Stimulated activated CD4-positive, alpha-beta T cell treated with anti-CD3 and anti-CD28 coated beads, Interleukin-4, amount 100 ng/mL, for 4 hours (primary cell): ENCODE measurements around the gene CMBL.
"Not testable (repeated sequence)": the region's sequence is repeated elsewhere in the genome, so short reads cannot be mapped to it uniquely, and the experiment has no call there.

Source experiments
- DNase-seq, 2 experiments: peaks; one replicate each; pipeline ENCODE4 v3.0.0-alpha.2; 2020

The CMBL gene

DNA sequence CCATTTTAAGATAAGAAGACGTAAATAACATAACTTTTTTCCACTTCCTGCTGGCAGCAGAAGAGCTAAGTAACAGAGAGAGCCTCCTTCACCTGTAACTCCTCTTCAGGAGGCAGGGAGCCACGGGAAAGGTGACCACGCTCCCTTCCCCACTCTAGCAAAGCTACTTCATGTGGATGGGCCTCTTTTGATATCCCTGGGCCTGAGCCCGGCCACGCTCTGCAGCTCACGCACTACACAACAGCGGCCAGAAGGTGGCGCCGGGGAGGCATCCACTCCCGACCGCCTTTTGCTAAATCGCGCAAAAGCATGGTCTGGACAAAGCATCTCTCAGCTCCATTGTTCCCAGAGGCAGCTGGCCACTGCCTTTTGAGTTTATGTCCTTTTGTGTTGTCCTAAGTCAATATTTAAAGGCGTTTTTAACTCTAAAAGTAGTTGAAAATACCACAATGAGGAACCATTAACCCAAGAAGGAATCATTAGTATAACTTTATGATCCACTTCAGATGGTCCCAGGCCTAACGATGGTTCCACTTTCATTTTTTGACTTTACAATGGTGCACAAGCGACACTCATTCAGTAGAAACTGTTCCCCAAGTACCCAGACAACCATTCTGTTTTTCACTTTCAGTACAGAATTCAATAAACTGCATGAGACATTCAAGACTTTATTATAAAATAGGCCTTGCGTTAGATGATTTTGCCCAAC is 23.6 kb downstream of the CMBL start:
- peak; percentile 61 to 76 for DNase-seq

DNA sequence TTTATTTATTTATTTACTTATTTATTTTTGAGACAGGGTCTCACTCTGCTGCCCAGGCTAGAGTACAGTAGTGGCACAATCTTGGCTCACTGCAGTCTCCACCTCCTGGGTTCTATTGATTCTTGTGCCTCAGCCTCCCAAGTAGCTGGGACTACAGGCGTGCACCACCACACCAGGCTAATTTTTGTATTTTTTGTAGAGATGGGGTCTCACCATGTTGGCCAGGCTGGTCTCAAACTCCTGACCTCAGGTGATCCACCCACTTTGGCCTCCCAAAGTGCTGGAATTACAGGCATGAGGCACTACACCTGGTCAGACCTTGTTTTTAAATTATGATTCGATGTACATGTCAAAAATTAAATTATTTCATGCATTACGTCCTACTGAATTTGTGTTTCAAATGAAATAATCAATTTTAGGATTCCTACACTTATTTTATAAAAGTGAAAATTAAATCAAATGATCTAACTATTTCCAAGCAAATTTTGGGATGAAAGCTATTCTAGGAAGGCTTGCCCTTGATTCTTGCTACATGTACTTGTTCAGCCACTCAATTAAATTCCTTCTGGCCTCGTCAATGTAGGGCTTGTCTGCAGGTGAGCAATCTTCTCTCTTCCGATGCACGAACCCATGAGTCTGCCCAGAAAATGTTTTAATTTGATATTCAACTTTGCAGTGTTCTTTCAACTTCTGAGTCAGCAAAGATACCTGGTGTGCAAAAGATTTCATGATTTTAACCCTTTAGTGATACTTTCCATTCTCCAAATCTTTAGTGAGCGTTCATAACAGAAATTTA is 27.6 kb downstream of the CMBL start:
- no peak for DNase-seq

DNA sequence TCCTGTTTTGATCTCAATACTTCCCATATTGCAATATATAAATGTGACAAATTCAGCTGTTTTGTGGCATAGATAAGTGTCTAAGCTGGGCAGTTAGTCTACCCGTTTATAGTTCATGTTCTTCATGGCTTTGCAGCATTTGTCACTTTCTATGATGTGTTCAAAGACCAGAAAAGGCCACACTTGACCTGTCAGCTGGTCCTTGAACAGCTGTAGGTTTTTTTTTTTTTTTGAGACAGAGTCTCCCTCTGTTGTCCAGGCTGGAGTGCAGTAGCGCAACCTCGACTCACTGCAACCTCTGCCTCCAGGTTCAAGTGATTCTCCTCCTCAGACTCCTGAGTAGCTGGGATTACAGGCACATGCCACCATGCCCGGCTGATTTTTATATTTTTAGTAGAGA is 28.4 kb downstream of the CMBL start:
- no peak for DNase-seq

DNA sequence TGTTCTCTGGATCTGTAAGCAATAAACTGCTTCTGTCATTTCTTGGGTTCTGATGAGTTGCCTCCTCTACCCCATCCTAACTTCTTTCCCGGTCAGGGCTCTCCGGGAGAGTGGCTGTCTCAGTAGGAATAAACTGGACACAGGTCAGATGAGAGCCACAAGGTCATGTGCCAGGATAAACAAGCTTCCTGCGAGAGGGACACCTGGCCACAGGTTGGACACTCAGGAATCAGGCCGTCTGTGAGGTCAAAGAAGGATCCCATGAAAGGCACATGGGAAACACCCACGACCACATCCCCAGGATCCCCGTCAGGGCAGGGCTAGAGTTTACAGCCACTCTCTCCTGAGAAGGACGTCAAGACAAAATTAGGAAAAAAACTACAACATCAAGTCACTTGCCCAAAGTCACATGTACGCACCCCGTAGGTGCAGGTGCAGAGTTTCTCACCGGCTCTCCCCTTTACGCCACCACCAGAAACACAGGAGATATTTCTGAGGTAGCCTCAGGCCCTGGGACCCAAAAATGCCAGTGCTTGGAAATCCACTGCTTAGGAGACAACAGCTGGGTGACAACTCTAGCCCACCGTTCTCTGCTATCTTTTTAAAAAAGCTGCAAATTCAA is 28.9 kb downstream of the CMBL start:
- DNase-seq = no peak

DNA sequence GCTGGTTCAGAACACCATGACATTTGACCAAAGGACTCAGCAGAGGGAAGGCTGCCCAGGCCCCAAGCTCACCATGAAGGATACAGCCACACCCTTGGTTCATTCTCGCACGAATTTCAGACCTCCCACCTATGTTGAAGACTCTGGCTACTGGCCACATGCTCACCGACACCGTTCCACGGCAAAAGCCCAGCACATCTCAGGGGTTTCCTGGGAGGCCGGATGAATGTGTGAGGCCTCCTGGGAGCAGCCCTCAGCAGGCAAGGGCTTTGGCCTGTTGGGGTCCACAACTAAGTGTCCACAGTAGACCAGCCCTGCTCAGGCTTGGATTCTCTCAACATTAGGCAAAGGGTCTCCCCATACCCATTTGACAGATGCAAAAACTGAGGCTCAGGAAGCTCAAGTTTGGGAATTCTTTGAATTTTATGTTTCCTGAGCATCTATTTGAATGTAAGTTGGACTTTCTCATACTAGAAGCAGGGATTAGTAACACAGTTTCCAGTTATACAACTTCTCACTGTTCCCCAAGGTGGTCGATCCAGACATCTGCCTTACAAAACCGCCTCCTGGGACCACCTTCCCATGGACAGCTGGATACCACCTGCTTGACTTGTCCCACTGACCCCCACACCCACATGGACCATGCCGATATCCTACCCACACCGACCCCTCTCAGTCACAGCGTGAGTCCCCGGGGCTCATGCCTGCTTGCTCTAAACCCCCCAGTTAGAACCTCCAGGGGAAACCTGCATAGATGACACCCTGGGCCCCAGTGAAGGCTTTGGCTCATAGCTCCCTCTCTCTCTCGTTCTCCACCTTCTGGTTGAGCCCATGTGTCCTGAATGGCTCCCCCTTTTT is 29.7 kb downstream of the CMBL start:
- DNase-seq = no peak

DNA sequence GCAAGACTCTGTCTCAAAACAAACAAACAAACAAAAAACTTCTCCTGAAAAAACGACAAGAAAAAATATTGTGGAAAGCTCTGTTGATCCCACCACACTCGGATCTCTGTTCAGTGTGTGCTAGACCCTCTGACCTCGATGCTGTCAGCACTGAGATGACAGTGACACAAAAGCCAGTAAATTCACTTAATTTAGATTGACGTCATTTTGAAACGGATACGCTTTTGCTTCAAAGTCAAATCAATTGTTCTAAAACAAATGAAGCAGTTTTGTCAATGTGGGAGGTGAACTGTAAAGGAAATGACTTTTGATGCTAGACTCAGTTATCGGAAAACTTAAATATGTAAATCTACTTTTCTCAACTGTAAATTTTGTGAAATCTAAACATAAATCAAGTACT is 31.0 kb downstream of the CMBL start:
- no peak for DNase-seq

DNA sequence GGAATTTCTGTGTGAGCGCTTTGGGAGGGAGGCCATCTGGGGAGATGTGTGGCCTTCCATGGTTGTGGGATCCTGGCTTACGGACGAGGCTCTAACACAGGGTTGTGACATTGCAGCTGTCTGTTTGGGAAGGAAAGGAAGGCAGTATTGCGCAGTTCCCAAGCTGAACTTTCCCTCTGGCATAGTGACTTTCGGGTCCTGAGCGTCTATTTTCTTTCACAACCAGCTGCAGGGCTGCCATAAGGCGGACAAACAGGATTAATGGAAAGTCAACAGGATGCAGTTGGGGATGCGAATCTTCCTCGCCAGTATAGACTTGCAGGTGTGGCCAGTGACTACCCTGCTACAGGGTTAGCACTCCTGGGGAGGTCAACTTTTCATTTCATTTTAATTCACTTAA is 31.7 kb downstream of the CMBL start:
- no peak for DNase-seq

DNA sequence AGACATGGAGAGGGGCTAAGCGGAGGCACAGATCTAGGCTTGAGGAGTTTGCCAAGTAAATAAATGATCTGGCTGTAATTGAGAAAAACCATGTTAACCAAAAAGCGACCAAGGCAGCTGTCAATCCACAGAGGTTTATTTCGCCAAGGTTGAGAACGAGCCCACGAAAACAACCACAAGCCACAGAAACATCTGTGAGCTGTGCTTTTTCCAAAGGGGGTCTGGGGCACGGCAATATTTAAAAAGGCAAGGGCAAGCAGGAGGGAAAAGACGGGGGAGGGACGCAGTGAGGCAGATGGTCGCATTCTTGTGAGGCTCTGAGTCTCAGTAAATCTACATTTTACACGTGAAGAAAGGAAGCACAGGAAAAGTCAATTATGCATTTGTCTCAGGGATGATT is 32.2 kb downstream of the CMBL start:
- DNase-seq = no peak

DNA sequence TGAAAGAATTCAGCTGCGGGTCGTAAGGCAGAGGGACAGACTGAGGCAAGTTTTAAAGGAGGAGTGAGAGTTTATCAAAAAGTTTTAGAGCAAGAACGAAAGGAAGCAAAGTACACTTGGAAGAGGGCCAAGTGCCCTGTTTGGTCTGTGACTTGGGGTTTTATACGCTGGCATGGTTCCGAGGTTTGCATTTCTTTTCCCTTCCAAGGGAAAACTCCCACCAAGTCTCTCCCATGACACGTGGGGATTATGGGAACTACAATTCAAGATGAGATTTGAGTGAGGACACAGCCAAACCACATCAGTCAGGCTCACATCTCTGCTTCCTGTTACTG is 34.9 kb downstream of the CMBL start:
- not testable (repeated sequence) for DNase-seq

DNA sequence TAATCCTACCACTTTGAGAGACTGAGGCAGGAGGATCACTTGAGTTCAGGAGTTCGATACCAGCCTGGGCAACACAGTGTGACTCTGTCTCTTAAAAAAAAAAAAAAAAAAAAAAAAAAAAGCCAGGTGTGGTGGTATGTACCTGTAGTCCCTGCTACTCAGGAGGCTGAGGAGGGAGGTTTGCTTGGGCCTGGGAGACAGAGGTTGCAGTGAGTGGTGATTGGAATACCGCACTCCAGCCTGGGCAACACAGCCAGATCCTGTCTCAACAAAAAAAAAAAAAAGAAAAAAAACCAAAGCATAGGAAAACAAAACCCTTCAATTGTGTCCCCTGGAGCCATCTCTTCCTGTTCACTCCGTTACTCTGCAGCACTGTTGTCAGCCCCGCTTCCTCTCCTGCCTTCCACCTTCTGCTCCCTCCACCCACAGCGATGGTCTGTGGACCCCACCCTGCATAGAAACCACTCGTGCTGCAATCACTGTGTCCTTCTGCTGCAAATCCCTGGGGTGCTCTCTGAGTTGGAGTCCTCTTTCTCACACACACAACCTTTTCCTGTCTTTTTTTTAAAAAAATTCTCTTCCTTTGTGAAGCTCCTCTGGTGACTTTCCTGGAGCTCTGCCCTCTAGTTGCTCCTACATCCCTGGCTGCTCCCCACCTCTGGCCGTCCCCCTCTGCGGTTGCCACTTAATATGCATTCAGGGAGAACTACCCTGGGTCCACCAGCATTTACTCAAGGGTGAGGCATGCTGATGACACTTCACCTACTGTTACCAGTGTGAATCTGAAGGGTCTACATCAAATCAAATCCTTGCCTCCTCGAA is 35.4 kb downstream of the CMBL start:
- no peak for DNase-seq

DNA sequence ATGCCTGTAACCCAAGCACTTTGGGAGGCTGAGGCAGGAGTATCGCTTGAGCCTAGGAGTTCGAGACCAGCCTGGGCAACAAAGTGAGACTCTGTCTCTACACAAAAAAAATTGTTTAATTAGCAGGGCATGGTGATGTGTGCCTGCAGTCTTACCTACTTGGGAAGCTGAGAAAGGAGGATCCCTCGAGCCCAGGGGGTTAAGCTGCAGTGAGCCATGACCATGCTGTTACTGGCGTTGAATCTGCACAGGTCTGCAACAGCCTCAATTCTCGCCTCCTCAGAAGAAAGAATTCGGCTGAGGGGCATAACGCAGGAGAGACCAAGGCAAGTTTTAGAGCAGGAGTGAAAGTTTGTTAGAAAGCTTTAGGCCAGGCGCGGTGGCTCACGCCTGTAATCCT is 39.6 kb downstream of the CMBL start:
- DNase-seq = no peak

DNA sequence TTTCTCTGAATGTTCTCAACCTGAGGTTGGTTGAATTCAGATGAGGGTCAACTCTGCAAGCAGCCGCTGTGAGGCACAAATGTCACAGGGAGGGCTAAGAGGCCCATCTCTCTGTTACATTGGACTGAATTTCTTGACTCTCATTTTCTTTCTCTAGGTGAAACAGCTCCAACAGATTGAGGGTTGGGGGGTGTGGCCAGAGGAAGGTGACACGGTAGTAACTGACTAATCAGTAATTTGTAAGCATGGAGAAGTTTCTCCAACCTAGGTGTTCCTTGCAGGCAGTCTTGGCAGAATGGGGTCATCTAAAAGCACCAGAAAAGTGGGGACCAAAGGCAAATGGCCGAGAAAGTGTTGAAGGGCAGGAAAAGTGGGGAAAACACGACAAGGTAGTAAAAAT is 40.9 kb downstream of the CMBL start:
- no peak for DNase-seq

DNA sequence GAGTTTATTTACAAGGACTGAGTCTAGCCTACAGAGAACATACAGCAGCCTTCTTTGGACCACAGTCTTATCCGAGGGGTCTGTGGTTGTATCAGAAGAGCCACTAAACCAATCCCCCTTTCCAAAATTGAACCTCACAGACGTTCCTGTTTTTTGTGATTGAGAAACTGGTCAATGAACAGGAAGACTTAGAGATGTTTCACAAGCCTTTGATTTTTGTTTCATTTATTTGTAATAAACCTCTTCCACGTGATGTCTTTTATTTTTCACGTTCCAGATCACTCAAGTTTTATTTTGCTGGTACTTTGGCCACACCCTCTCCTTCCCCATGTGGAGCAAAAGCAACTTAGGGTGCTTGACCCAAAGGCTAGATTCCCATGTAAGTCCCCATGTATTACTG is 41.6 kb downstream of the CMBL start:
- no peak for DNase-seq

DNA sequence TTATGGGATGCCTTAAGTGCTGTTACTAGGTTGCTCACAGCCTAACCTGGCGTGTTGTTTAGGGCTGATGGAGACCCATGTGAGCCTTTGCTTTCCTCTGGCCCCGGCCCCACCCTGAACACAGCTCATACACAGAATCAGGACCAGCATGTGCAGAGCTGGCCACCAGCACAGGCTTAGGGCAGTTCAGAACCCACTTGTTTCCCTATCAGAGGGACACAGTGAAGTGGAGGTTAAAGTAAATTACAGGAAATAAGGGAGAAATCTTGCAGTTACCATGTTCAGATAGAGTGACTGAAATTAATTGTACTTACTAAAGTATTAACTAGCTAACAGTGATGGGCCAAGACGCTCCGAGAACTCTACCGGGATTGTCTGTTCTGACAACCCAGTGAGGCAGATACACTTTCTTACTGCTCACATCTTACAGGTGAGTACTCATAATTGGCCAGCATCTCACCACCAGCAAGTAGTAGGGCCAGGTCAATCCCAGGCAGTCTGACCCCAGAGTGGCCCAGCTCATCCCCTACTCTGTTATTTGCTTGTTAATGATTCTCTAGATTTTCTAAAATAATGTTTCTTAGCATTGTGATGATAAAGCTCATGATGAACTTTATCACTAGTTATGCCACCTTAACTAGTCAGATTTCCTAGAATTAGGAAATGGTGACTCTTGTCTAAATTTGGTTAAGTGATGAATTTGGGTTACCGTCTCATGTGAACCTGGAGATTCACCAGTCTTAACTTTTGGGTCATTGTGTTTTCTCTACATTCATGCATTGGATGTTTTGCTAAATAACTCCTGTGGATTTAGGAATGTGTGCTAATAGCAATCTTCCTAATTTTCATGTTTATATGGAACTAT is 42.2 kb downstream of the CMBL start:
- DNase-seq = no peak

DNA sequence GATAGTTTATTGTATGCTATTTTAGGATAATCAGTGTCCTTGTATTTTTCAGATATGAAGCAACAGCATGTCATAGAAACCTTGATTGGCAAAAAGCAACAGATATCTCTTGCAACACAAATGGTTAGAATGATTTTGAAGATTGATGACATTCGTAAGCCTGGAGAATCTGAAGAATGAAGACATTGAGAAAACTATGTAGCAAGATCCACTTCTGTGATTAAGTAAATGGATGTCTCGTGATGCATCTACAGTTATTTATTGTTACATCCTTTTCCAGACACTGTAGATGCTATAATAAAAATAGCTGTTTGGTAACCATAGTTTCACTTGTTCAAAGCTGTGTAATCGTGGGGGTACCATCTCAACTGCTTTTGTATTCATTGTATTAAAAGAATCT is 43.1 kb downstream of the CMBL start:
- no peak for DNase-seq

DNA sequence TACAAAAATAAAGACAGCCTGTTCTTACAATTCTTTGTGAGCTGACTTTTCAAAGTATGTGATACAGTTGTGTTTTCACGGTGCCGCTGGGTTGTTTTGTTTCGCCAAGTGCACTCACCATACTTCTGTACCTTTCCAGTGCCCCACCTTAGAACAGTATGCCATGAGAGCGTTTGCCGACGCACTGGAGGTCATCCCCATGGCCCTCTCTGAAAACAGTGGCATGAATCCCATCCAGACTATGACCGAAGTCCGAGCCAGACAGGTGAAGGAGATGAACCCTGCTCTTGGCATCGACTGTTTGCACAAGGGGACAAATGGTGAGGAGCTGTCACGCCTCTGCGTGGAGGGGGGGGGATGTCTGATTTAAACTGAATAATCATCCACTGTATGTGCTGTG is 44.7 kb downstream of the CMBL start:
- DNase-seq = no peak

DNA sequence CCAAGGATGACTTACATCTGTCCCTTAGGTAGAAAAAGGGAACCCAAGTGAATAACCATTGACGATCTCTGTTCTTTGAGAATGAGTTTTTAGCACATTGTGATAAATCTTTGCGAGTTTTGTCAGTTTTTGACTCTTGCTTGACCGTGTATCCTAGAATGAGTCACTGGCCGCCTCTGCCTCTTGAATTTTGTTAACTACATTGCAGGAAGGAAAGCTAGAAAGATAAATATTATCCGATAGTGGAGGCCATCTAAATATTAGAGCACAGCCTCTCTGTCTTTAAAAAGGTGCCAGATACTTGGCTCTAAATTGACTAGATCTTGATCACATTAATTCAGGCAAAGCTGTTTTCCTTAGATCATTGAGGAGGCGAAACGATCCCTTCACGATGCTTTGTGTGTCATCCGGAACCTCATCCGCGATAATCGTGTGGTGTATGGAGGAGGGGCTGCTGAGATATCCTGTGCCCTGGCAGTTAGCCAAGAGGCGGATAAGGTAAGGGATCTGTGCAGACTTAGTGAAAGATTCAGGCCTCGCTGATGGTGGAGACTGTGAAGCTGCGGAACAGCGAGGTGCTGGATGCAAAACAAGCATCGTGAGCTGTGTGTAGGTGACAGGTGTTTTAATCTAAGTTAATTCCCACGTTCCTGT is 45.5 kb downstream of the CMBL start:
- DNase-seq = no peak

DNA sequence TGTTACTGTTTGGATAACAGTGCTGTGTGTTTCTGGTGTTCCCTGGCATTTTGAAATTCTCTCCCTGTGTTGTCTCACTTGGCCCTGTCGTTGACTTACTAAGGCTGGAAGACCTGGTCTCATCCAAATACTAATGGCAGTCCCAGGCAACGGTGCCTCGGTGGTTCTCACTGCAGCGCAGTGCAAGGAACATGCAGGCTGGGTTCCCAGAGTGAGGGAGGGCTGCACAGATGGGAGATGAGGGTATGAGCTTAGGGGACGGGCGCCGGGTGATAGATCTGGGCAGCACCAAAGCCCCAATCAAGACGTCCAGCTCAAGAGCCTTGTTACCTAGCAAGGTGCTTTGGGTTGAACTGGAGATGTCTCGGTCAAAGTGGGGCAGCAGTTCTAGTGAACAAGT is 46.6 kb downstream of the CMBL start:
- no peak for DNase-seq

DNA sequence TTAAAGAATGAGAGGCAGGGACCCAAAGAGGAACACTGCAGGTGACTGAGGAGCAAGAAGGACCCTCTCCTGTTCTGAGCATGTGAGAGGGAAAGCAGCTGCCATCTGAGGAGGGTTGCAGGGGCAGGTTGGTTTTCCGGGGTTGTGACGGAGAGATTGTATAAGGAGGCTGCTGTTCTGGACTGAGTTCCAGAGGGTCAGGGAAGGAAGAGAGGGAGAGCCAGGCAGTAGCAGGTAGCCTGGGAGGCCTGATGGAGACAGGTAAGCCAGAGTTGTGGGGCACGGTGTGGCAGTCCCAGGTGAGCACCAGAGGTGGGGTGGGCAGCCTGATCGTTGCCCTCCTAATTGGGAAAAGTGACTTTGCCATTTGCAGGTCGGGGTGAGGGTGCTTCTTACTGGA is 47.8 kb downstream of the CMBL start:
- no peak for DNase-seq

DNA sequence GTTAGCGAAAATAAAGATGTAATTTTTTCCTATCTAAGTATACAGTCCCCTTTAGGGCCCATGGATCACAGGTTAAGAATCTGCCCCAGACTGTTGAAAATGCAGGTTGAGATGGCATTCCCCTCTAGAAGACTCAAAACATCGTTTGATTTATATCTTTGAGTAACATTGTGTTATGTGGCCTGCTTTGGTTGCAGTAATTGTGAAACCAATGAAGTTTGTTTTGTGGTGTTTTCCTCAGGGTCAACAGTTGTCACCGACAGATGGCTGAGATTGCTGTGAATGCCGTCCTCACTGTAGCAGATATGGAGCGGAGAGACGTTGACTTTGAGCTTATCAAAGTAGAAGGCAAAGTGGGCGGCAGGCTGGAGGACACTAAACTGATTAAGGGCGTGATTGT is 49.8 kb downstream of the CMBL start:
- no peak for DNase-seq

DNA sequence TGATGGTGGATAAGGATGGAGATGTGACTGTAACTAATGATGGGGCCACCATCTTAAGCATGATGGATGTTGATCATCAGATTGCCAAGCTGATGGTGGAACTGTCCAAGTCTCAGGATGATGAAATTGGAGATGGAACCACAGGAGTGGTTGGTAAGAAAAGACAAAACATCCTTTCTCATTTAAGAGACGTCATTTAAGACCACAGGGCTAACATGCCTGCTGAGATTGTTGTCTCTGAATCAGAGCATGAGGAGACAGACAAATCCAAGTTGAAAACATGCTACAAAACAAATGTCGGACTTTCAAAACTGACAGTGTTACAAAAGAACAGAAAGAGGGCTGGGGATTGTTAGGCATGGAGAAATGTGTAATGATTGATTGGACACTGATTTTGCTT is 53.0 kb downstream of the CMBL start:
- DNase-seq = no peak
